HepG2 (cell line): Measurements from ENCODE around the gene LASP1. TPM values are rescaled to one million over a fixed set of nuclear protein-coding genes. Genes with fewer than 3 reads are reported as not detected.
A peak's percentile ranks its signal among the peaks of the same experiment; 100 is the strongest.

ENCODE experiments used
- CEBPB ChIP-seq: IDR thresholded peaks from 2 replicates; pipeline ENCODE4 v1.6.1; 2011; ENCODE audit warnings: low read depth, low read length, improper control_type of control experiment, borderline replicate concordance
- HIVEP1 ChIP-seq: sonication (generic); formaldehyde crosslinking; IDR thresholded peaks from 2 replicates; pipeline ENCODE4 v1.4.0; 2020; ENCODE audit warnings: mild to moderate bottlenecking, missing genetic modification reagents
- KDM3A ChIP-seq: IDR thresholded peaks from 2 replicates; pipeline ENCODE4 v1.6.1; 2018; ENCODE audit warnings: low read depth, missing compliant biosample characterization
- NFRKB ChIP-seq: fragments of 450-650 bp; IDR thresholded peaks from 2 replicates; pipeline ENCODE4 v1.6.1; 2017
- NR2F6 ChIP-seq, 2 experiments: IDR thresholded peaks; 2 replicates each; pipeline ENCODE4 v1.6.1; 2016; ENCODE audit warnings: antibody characterized with exemption in 1 of 2, mild to moderate bottlenecking in 1 of 2
- PRDM4 ChIP-seq: sonication (generic); formaldehyde crosslinking; IDR thresholded peaks from 2 replicates; pipeline ENCODE4 v1.9.0; 2021; ENCODE audit warnings: missing genetic modification reagents, borderline replicate concordance
- RNF2 ChIP-seq: fragments of 450-650 bp; conservative IDR thresholded peaks from 2 replicates; pipeline ENCODE4 v1.6.1; 2016; ENCODE audit warnings: low read depth
- RXRA ChIP-seq: sonication (generic); formaldehyde crosslinking; IDR thresholded peaks from 2 replicates; pipeline ENCODE4 v1.5.1; 2020; ENCODE audit warnings: missing genetic modification reagents
- SIN3B ChIP-seq: fragments of 150-350 bp; IDR thresholded peaks from 2 replicates; pipeline ENCODE4 v1.6.1; 2014; ENCODE audit warnings: low read length
- ZBTB21 ChIP-seq: sonication (generic); formaldehyde crosslinking; IDR thresholded peaks from 2 replicates; pipeline ENCODE4 v1.4.0; 2020; ENCODE audit warnings: missing genetic modification reagents
- ZBTB39 ChIP-seq: sonication (generic); formaldehyde crosslinking; IDR thresholded peaks from 2 replicates; pipeline ENCODE4 v1.5.0; 2020; ENCODE audit warnings: missing genetic modification reagents
- ZNF143 ChIP-seq: sonication (generic); formaldehyde crosslinking; IDR thresholded peaks from 2 replicates; pipeline ENCODE4 v1.4.0; 2020; ENCODE audit warnings: missing genetic modification reagents
- ZNF574 ChIP-seq: sonication (generic); formaldehyde crosslinking; IDR thresholded peaks from 2 replicates; pipeline ENCODE4 v1.4.0; 2020; ENCODE audit warnings: missing genetic modification reagents
- ZNF598 ChIP-seq: sonication (generic); formaldehyde crosslinking; IDR thresholded peaks from 2 replicates; pipeline ENCODE4 v1.5.1; 2020; ENCODE audit warnings: mild to moderate bottlenecking, missing genetic modification reagents, borderline replicate concordance
- ZNF609 ChIP-seq: sonication (generic); formaldehyde crosslinking; IDR thresholded peaks from 2 replicates; pipeline ENCODE4 v1.4.0; 2020; ENCODE audit warnings: mild to moderate bottlenecking, missing genetic modification reagents, borderline replicate concordance
- polyA plus RNA-seq, 8 experiments: library from polyadenylated mRNA; depleted of rRNA in 3 of 8; stranded (reverse) in 7 of 8; unstranded in 1 of 8; fragments of >200 nt; fragmentation: Illumina TruSeq in 4 of 8; extraction: Trizol in 4 of 8; gene quantifications; 2 replicates each; pipeline versions ENCODE4 v1.2.1 to v1.2.3, GENCODE V29; 2011 to 2016; ENCODE audit warnings: low read depth in 4 of 8, missing spikeins in 1 of 8, mixed read lengths in 1 of 8; ENCODE audit not compliant: insufficient read depth in 1 of 8
- total RNA-seq, 5 experiments: library from RNA; depleted of rRNA; stranded (reverse); fragments of >200 nt; fragmentation: Illumina TruSeq; extraction: Trizol; gene quantifications; 2 replicates each; pipeline ENCODE4 v1.2.3, GENCODE V29; 2016; ENCODE audit warnings: low read depth in 1 of 5

The LASP1 gene
- total and polyA plus RNA-seq, 2 of the 13 experiments (the other 11 are each of a cell fraction or from before 2014, with no cell fraction given) = 70.1 to 97.0 TPM

GRCh38 chr17:38885044-38885727, 15.3 kb downstream of the LASP1 start (continued):
- TF ChIP-seq ZNF574 (CRISPR knock-in tag) (peak; percentile 41; the same call in 1 of the 2 replicates), ZNF598 (CRISPR knock-in tag) (peak; percentile 86; the same call in 1 of the 2 replicates), NFRKB (no peak), ZNF609 (CRISPR knock-in tag) (0 out of 2 replicates have a peak, but pooled peaks have one; percentile 36), RXRA (CRISPR knock-in tag) (peak; percentile 22; the same call in 1 of the 2 replicates), ZBTB21 (CRISPR knock-in tag) (no peak), SIN3B (no peak), NR2F6 (IDR thresholded peaks at IDR 0.05) (0 out of 2 replicates have a peak, but pooled peaks have one; percentile 7), NR2F6 (CRISPR knock-in tag; IDR thresholded peaks at IDR 0.05) (peak; percentile 38; the same call in 1 of the 2 replicates), ZBTB39 (CRISPR knock-in tag) (no peak), HIVEP1 (CRISPR knock-in tag) (0 out of 2 replicates have a peak, but pooled peaks have one; percentile 29), KDM3A (CRISPR knock-in tag) (no peak), PRDM4 (CRISPR knock-in tag) (no peak), RNF2 (no peak), ZNF143 (CRISPR knock-in tag) (no peak), CEBPB (no peak)
